OCI-LY1 (cell line): ENCODE measurements around the gene ATF2.

Experiments used
- H2AFZ ChIP-seq: fragments of 200-600 bp; sonication (generic), shearing (Covaris generic); 2 replicates; pipeline ENCODE4 v1.6.0; 2014; ENCODE audit warnings: antibody characterized with exemption, mild to moderate bottlenecking, low read length
- H3F3A ChIP-seq: fragments of 200-600 bp; sonication (generic), shearing (Covaris generic); 2 replicates; pipeline ENCODE4 v1.6.0; 2014; ENCODE audit warnings: mild to moderate bottlenecking, antibody characterized with exemption, low read length, moderate library complexity; ENCODE audit not compliant: insufficient read depth
- H3K27ac ChIP-seq: fragments of 200-600 bp; sonication (generic); 2 replicates; pipeline ENCODE4 v1.5.1; 2014; ENCODE audit warnings: low read length, mixed run types, mild to moderate bottlenecking, low read depth; ENCODE audit not compliant: poor library complexity, severe bottlenecking
- H3K27me3 ChIP-seq: fragments of 200-600 bp; sonication (generic); 2 replicates; pipeline ENCODE4 v1.6.0; 2014; ENCODE audit warnings: antibody characterized with exemption, mild to moderate bottlenecking, low read length, moderate library complexity; ENCODE audit not compliant: insufficient read depth
- H3K36me3 ChIP-seq: fragments of 200-600 bp; sonication (generic); 2 replicates; pipeline ENCODE4 v1.6.1; 2014; ENCODE audit warnings: mild to moderate bottlenecking, antibody characterized with exemption, low read length, moderate library complexity, mixed read lengths; ENCODE audit not compliant: insufficient read depth
- H3K4me1 ChIP-seq: fragments of 200-600 bp; sonication (generic); 2 replicates; pipeline ENCODE4 v1.5.1; 2014; ENCODE audit warnings: mild to moderate bottlenecking, low read length, moderate library complexity; ENCODE audit not compliant: insufficient read depth, severe bottlenecking
- H3K4me2 ChIP-seq: fragments of 200-600 bp; sonication (generic), shearing (Covaris generic); 2 replicates; pipeline ENCODE4 v1.6.1; 2014; ENCODE audit warnings: low read length
- H3K4me3 ChIP-seq: fragments of 200-600 bp; sonication (generic); 2 replicates; pipeline ENCODE4 v1.5.1; 2014; ENCODE audit warnings: low read length, low read depth, mild to moderate bottlenecking, mixed read lengths; ENCODE audit not compliant: poor library complexity, severe bottlenecking
- H3K79me2 ChIP-seq: fragments of 200-600 bp; shearing (Covaris generic); 2 replicates; pipeline ENCODE4 v1.6.1; 2016; ENCODE audit warnings: mixed run types, low read length, mixed read lengths; ENCODE audit not compliant: insufficient read depth
- H3K9ac ChIP-seq: fragments of 200-600 bp; sonication (generic), shearing (Covaris generic); 2 replicates; pipeline ENCODE4 v1.6.1; 2014; ENCODE audit warnings: mild to moderate bottlenecking, low read length, mixed read lengths
- H3K9me2 ChIP-seq: fragments of 200-600 bp; sonication (generic), shearing (Covaris generic); 2 replicates; pipeline ENCODE4 v1.6.1; 2014; ENCODE audit warnings: low read depth, mild to moderate bottlenecking, low read length, mixed read lengths
- H3K9me3 ChIP-seq: fragments of 200-600 bp; shearing (Covaris generic); 2 replicates; pipeline ENCODE4 v1.6.1; 2014; ENCODE audit warnings: low read length, mixed read lengths
- H4K20me1 ChIP-seq: fragments of 200-600 bp; sonication (generic), shearing (Covaris generic); 2 replicates; pipeline ENCODE4 v1.6.0; 2016; ENCODE audit warnings: mild to moderate bottlenecking, low read length; ENCODE audit not compliant: insufficient read depth
- EZH2 ChIP-seq: fragments of 200-600 bp; sonication (generic), shearing (Covaris generic); IDR thresholded peaks from 2 replicates; pipeline ENCODE4 v1.8.0; 2017; ENCODE audit warnings: borderline replicate concordance, mixed run types, mild to moderate bottlenecking, antibody characterized with exemption, low read length, moderate library complexity, mixed read lengths
- TF ChIP-seq, protein P1 (sequence below): fragments of 200-600 bp; sonication (generic), shearing (Covaris generic); IDR thresholded peaks from 2 replicates; pipeline ENCODE4 v1.5.1; 2017; ENCODE audit warnings: mild to moderate bottlenecking, antibody characterized with exemption, low read length, moderate library complexity, mixed read lengths

Gene ATF2

GRCh38 chr2:175152242-175152641, 15.8 kb downstream of the ATF2 start:
- Histone ChIP-seq H3K36me3 (peaks cover 32% of the 10 kb centered on the region), H3K79me2 (peaks cover 83% of the 10 kb centered on the region), H3K27me3 (no peaks in the 10 kb centered on the region), H3K9me2 (no peaks in the 10 kb centered on the region), H3K4me2 (no peak overlapping the region), H2AFZ (no peak overlapping the region), H3F3A (no peaks in the 10 kb centered on the region), H3K4me3 (no peak overlapping the region), H3K9me3 (no peaks in the 10 kb centered on the region), H4K20me1 (no peaks in the 10 kb centered on the region), H3K9ac (no peak overlapping the region), H3K27ac (no peak overlapping the region), H3K4me1 (peaks cover 6% of the 10 kb centered on the region)
- TF ChIP-seq EZH2, result no peak
- TF ChIP-seq, protein P1, sequence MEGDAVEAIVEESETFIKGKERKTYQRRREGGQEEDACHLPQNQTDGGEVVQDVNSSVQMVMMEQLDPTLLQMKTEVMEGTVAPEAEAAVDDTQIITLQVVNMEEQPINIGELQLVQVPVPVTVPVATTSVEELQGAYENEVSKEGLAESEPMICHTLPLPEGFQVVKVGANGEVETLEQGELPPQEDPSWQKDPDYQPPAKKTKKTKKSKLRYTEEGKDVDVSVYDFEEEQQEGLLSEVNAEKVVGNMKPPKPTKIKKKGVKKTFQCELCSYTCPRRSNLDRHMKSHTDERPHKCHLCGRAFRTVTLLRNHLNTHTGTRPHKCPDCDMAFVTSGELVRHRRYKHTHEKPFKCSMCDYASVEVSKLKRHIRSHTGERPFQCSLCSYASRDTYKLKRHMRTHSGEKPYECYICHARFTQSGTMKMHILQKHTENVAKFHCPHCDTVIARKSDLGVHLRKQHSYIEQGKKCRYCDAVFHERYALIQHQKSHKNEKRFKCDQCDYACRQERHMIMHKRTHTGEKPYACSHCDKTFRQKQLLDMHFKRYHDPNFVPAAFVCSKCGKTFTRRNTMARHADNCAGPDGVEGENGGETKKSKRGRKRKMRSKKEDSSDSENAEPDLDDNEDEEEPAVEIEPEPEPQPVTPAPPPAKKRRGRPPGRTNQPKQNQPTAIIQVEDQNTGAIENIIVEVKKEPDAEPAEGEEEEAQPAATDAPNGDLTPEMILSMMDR, result no peak

DNA sequence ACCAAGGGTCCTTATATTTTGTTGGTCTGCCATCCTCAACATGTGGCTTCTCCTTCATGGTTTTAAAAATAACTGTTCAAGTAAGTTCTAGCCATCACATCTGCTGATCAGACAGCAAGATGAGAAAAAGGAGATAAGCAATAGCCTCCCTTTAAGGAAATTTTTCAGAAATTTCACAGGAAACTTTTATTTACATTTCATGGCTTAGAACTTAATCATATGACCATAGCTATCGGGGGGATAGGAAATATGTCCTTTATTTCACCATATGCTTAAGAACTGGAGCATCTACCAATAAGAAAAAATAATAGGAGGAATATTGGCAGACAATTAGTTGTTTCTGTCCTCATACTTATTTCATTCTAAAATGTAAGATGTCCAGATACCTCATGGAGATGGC, 16.2 kb downstream of the ATF2 start:
- TF ChIP-seq, protein P1, result no peak
- TF ChIP-seq EZH2, result no peak

DNA sequence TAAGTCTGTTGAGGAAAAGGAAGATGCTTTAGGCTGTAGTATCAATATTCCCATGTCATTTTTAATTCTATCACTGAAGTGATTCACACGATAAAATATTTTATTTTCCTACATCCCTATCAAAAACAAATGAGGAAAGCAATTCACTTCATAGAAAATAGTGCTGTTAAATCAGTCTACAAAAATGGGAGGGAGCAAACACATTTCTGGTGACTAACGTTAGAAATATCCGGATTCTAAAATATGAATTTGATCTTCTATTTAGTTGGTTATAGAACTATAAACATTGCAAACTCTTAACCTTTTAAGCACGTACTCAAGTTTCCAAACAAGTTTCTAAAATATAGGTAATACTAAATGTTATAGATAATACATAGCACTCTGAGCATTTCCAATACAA, 20.8 kb downstream of the ATF2 start:
- H4K20me1 ChIP-seq, result no peaks in the 10 kb centered on the region

More for the DNA sequence above, 16.2 kb downstream of the ATF2 start:
- Histone ChIP-seq H4K20me1 (no peaks in the 10 kb centered on the region), H3K9ac (no peak overlapping the region), H3K27me3 (no peaks in the 10 kb centered on the region), H3F3A (no peaks in the 10 kb centered on the region), H3K36me3 (peaks cover 34% of the 10 kb centered on the region), H3K79me2 (peaks cover 81% of the 10 kb centered on the region), H2AFZ (no peak overlapping the region), H3K9me2 (no peaks in the 10 kb centered on the region), H3K4me2 (no peak overlapping the region), H3K27ac (no peak overlapping the region), H3K4me1 (peaks cover 6% of the 10 kb centered on the region), H3K9me3 (no peaks in the 10 kb centered on the region), H3K4me3 (no peak overlapping the region)

More for the DNA sequence above, 20.8 kb downstream of the ATF2 start:
- H3K27me3 ChIP-seq, result no peaks in the 10 kb centered on the region
- no peak overlapping the region for H3K27ac ChIP-seq
- H3K4me3 ChIP-seq, result no peak overlapping the region
- no peak overlapping the region for H2AFZ ChIP-seq
- no peaks in the 10 kb centered on the region for H3K9me2 ChIP-seq
- H3K4me2 ChIP-seq, result no peak overlapping the region
- H3K9ac ChIP-seq, result no peak overlapping the region
- H3K4me1 ChIP-seq, result peaks cover 8% of the 10 kb centered on the region
- no peaks in the 10 kb centered on the region for H3F3A ChIP-seq
- H3K36me3 ChIP-seq, result peaks cover 44% of the 10 kb centered on the region
- TF ChIP-seq, protein P1, result no peak
- no peak for TF ChIP-seq EZH2
- no peaks in the 10 kb centered on the region for H3K9me3 ChIP-seq
- H3K79me2 ChIP-seq, result peaks cover 72% of the 10 kb centered on the region
